GM19438 (cell line): Measurements from ENCODE around the gene ZIC4.

Experiments
- ATAC-seq: cut with Tn5 transposase; IDR thresholded peaks from one replicate; pipeline ENCODE4 v1.9.1; 2021; ENCODE audit warnings: low read depth; ENCODE audit not compliant: unreplicated experiment

Gene ZIC4

DNA sequence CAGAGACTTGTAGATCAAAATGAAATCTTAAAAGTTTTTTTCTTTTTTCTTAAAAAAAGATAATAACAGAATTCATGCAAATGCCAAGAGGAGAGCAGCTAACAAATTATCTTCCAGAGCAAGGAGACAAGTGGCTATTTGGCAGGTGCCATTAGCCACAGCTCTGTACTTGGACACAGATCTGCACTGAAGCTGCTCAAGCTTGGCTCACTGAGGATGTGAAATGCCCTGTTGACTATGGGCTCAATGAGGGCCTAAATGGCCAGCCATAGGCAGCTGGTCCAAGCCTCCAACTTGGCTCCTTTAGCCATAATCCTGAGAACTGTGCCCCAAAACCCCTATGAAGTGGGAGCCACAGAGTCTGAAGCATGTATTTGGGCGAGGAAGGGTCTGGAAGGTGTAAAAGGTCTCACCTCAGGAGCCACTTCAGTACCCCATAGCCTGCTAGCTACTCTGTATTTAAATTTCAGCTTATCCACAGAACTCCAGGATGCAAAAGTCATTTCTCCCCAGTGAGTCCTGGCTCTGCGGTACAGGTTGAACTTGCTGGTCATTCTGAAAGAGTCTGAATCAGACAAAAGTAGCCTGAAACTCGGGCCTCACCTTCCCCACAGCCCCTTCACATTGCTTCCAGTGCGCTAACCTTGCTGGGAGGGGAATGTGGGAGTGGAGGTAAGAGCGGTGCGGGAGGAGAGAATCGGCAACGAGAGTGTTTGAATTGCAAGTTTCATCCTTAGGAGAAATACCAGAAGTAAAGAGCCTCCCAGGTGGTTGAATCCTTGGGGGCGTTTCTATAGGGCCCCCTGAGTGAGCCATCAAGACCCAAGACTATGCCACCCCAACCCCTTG, 48.0 kb downstream of the ZIC4 start:
- ATAC-seq = no peak

DNA sequence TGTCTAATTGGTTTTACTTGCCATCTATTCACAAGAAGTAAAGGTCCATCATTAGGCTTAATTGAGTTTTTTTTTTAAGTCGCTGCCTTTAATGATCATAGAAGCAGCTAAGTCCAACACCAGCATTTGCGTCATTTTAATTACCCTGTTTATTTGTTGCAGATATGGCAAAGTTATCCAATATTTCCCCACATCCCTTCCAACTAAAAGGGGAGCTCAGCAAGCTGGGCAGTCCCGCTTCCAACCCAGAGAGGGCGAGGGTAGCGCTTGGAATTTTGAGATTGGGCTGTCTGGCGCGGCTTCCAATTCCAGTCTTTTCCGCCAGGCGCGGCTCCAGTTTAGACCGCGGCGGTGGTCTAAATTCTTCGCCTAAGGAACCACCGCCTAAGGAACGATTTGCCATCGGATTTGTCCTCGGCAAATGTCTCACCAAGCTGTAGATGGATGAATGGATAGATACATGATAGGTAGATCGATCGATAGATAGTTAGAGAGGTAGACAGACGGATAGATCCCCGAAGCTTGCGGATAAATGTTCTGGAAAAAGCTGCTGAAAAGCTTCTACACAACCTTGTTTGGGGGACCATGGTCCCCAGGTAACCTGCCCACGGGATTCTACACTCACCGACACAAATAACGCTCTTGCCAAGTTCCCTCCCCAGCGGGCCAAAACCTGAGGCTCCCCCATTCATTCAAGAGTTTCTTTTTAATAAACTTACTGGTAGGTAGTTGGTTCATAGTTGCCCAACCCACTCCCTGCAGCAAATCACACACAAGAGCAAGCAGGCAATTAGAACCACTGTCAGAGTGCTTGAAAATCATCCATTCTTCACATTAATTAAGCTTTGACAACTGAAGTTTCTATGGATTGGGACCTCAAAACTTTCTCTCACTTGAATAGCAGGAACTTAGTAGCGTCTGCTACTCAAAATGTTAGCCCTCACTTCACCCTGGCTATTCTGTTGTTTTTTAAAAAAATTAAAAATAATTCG, 49.1 kb downstream of the ZIC4 start:
- ATAC-seq = no peak

DNA sequence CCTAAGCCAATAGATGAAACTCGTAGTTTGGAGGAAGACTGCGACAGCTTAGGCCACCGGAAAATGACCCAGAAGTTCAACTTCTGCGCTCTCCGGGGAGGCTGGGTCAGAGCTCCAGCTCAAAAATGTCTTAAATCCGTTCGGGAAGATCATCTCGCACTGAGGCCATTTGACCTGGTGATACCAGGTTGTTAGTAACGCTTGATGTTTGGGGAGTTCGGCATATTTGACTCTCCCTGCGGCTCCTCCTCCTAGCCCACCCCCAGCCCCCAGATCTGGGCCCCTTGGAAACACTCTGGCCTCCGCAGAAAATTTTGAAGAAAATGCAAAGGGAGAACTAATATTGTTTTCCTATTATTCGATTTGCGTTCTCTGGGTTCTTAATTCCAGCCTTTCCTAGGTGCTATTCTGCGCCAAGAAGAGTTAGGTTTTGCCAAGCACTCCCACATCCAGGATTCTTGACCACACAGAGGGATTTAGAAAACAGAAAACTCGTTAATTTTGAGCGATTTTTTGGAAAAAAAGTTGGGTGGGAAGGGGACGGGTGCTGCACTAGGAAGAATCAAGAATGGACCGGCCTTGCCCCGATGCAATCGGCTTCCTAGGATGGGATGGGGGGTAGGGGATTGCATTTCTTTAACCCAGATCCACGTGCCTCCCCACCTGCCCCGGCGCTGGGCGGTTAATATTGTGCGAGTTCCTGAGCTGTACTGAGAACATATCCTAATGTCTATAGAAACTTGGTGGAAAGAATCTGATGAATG, 50.0 kb downstream of the ZIC4 start:
- ATAC-seq = no peak

DNA sequence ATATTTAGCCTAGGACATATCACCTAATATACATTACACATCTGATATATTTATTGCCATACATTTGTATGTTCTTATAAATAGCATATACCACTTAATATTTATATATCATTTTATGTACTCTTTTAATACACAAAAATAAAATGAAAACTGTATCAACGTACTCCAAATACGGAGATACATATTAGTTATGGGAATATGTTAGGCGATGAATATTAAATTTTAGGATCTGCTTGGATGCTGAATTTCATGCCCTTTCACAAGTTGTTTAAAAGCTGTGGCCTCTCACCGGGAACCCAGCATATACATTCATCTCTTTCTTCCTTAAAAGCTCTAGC, 50.6 kb downstream of the ZIC4 start:
- ATAC-seq = no peak

DNA sequence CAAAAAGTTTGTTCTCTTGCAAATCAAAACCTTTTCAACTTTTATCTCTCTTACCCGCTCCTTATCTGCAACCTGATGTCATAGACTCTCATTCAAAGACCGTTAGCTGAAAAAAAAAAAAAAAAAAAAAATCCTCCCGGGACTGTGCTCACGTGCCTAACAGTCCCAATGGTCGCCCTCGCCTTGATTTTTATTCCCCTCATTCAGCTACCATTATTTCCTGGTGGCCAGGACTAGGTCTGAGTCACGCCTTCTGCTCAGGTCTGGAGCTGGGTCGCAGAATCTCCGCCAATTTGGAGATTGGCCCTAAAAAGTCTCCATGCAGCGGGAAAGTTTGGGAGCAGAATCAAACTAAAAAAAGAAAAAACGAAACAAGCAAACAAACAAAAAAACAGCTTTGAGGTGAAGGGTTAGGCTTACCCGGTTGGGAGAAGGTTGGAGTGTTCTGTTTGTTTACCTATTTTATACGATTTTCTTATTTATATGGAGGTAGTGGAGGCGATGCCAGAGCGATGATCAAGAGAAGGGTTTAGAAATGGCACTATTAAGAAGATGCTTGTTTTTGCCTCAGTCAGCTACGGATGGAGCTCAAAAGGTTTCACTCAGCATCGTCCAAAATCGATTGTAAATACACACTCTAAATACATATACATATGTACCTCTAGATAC, 51.1 kb downstream of the ZIC4 start:
- no peak for ATAC-seq

DNA sequence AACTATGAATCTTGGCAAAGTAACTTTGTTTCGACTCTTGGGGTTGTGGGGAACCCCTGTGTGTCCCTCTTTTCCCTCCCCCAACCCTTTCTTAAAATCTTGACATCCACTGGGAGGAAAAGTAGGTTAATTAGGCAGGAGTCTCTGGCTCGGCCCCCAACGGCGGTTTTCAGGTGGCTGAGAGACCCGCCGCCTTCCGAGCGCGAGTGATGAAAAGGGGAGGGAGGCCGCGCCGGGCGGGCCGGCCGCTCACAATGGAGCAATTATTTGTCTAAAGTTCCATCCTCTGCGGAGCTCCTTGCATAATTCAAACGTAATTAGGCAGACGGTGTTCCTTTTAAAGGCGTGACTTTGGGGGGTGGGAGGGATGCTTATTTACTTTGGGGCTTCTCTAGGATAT, 51.7 kb downstream of the ZIC4 start:
- ATAC-seq = no peak

DNA sequence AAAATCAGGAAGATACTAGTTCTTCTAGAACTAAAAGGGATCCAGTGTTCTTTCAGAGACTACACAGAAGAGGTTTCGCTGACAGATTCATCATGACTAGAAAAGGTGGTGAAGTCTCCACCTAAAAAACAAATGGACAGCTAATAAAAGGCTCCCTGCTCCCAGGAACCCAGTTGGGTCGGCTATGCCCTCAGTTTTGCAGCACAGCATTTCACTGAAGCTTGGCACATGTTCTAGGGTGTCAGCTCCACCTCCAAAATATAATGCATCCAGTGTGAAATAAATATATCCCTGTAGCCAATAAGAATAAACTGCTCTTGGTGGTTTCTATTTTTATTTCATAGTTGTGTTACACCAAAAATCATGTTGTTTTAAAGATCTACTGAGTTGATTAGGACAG, 55.0 kb downstream of the ZIC4 start:
- ATAC-seq = no peak

DNA sequence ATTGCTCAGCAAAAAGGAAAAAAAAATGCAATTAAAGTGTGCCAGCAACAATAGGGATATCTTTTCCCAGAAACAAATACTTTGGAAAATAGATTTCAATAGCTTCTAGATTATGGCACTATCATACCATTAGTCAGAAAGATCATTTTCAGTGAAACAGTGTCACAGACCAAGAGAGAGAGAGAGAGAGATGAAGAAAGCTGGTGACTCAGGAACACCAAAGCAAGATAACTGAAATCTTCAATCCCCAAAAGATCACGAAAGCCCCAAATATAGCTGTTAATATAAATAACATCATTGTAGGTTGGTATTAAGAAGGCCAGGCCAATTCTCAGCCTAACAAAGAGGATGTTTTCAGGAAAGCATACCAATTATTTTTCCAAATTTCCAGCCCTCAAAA, 57.4 kb downstream of the ZIC4 start:
- ATAC-seq = no peak

DNA sequence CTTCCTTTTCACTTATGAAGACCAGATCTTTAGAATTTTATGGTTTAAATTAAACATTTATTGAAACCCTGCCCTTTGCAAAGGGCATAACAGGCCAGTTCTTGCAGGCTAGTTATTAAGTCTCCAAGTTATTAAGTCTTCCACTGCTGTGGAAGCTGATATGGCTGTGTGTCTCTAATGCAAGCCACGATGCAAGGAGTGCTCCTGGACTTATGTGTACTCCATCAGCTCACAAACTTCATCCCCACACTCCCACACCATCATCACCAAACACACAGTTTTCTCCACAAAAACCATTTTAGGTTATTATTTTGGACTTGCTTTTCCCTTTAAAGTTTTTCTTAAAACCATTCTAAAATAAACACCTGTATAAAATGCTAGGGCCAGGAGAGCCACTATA, 62.4 kb downstream of the ZIC4 start:
- no peak for ATAC-seq

DNA sequence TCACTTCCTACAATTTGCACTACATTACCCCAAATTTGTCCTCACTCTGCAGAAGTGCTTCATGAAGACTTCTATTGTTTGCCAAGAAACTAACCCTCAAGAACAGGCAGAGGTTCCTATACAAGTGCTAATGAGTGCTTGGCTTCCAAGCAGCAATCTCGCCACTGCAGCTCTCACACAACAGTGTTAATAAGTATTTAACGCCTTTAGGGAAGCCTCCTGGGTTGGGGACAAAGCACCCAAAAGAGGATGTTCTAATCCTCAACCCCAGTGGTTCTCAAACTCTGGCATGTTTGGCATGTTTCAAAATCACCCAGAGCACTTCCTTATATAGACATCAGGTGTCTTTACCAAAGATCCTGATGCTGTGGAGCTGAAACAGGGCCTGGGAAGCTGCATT, 64.6 kb downstream of the ZIC4 start:
- ATAC-seq = no peak

DNA sequence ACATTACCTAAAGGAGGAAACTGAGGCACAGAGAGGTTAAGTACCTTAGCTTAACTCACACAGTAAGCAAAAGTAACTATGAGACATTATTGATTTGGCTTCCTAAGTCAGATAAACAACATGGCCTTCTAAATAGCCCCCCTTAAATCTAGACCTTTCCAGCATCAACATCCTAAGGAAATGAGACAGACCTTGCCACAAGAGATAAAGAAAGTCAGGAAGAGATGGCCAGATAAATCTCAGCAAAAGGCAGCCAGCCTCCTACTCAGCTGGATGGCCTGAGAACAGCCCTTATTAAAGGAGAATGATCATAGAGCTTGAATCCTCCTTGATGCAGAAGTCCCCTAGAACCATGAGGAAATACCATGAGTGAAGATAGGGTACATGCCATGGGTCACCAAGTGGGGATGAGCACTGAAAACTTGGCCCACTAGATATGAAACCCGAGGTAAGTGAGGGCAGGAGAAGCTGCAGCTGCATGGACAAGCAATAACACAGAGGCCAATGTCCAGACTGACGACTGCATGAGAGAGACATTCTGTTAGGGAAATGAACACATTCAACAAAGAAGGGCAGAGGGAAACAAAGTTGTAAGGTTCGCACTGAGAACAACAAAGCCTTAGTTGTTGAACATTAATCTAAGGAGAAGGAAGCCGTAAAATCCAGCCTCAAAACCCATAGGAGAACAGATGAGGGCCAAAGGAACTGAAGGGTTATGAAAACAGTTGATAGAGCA, 69.6 kb downstream of the ZIC4 start:
- no peak for ATAC-seq
